ENCODE data around the gene KRTAP5-9.
"Not testable (repeated sequence)": the region's sequence is repeated elsewhere in the genome, so short reads cannot be mapped to it uniquely, and the experiment has no call there.

The KRTAP5-9 gene

DNA sequence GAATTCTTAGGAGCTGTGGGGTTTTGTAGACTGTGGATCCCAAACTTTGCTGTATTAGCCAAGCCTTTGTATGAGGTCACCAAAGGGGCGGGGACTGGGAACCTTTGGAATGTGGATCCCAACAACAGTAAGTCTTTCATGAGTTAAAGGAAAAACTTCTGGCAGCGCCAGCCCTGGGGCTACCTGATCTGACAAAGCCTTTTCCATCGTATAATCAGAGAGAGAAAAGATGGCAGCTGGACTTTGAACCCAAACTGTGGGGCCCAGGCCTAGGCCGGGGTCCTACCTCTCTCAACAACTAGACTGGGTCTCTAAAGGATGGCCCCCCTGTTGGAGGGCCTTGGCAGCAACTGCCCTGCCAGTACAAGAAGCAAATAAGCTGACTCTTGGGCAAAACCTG is 40.1 kb downstream of the KRTAP5-9 start:
- DNase-seq = not testable (repeated sequence)

DNA sequence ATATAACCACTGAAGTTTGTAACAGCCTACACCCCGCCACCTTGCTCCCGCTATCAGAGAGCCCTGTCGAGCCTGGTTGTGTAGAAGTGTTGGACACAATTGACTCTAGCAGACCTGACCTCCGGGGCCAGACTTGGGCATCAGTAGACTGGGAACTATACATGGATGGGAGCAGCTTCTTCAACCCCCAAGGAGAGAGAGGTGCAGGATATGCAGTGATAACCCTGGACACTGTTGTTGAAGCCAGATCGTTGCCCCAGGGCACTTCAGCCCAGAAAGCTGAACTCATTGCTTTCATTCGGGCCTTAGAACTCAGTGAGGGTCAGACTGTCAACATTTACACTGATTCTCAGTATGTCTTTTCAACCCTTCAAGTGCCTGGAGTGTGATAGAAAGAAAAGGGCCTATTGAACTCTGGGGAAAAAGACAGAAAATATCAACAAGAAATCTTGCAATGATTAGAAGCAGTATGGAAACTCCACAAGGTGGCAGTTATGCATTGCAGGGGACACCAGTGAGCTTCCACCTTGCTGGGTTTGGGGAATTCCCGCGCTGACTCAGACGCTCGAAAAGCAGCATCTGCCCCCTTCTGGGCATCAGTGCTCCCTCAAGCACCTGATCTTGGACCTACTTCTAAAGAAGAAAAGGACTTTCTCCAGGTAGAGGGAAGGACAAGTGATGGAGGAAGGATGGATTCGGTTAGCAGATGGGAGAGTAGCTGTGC is 40.8 kb downstream of the KRTAP5-9 start:
- not testable (repeated sequence) for DNase-seq

DNA sequence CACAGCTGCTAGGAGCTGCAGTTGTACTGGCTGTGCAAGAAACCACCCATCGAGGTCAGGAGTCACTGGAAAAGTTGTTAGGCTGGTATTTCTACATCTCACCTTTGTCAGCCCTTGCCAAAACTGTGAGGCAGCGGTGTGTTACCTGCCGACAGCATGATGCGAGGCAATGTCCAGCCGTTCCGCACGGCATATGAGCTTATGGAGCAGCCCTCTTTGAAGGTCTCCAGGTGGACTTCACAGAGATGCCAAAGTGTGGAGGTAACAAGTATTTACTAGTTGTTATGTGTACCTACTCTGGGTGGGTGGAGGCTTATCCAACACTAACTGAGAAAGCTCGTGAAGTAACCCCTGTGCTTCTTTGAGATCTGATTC is 41.3 kb downstream of the KRTAP5-9 start:
- DNase-seq = not testable (repeated sequence)
